Body of pancreas (tissue), 4 donors: ENCODE results near the gene ZC3H13. TPM values are rescaled to one million over a fixed set of nuclear protein-coding genes. Genes with fewer than 3 reads are reported as not detected.

Source experiments
- ATAC-seq: fragments of 150-250 bp; one replicate; pipeline ENCODE4 v1.9.1; 2016
- DNase-seq, 4 donors: peaks; one replicate each; pipeline ENCODE4 v3.0.0-alpha.2; 2019
- H3K27ac ChIP-seq, 4 donors: fragments of 200-600 bp; sonication (generic); 1 replicate in 3 of 4; 2 replicates in 1 of 4; pipeline versions ENCODE4 v1.5.1 to v1.6.1; 2016 to 2019; ENCODE audit warnings: mild to moderate bottlenecking in 1 of 4, mixed read lengths in 1 of 4, moderate library complexity in 1 of 4
- H3K27me3 ChIP-seq, 2 donors: fragments of 200-600 bp; sonication (generic); one replicate each; pipeline ENCODE4 v1.6.0; 2016; ENCODE audit warnings: mild to moderate bottlenecking in 1 of 2
- H3K36me3 ChIP-seq, 2 donors: fragments of 200-600 bp; sonication (generic); replicated peaks in 1 of 2; 2 replicates each; pipeline ENCODE4 v1.5.1; 2016; ENCODE audit warnings: low read depth in 2 of 2; ENCODE audit not compliant: insufficient read depth in 1 of 2
- H3K4me1 ChIP-seq: fragments of 200-600 bp; sonication (generic); one replicate; pipeline ENCODE4 v1.6.0; 2016
- H3K4me3 ChIP-seq, 2 donors: fragments of 200-600 bp; sonication (generic); 1 replicate in 1 of 2; 2 replicates in 1 of 2; pipeline ENCODE4 v1.5.1; 2016 to 2019
- H3K9me3 ChIP-seq, 3 donors: fragments of 200-600 bp; sonication (generic); 1 replicate in 2 of 3; 2 replicates in 1 of 3; pipeline ENCODE4 v1.5.1; 2016
- CTCF ChIP-seq, 7 experiments: fragments of 450-650 bp in 4 of 7; fragments of 200-600 bp in 3 of 7; sonication (generic) in 3 of 7; IDR thresholded peaks; one replicate each; pipeline ENCODE4 v1.5.1; 2016 to 2019; ENCODE audit warnings: antibody characterized with exemption in 7 of 7
- POLR2A ChIP-seq, 3 donors: fragments of 450-650 bp; IDR thresholded peaks; one replicate each; pipeline ENCODE4 v1.6.1; 2016; ENCODE audit warnings: antibody characterized with exemption in 3 of 3, mild to moderate bottlenecking in 2 of 3
- WGBS, 2 donors: methylation state at CpG; one replicate each; pipeline ENCODE4 v1.1.5; 2017; 5-methylcytosine and 5-hydroxymethylcytosine counted together
- intact Hi-C: fragments of 100-400 bp; cut with DNase I; formaldehyde crosslinking; loops from one replicate; pipeline ENCODE4 v1.15.1; 2023
- total RNA-seq, 2 donors: library from RNA; depleted of rRNA; stranded (reverse); fragments of >200 nt; gene quantifications; one replicate each; pipeline ENCODE4 v1.1.0, GENCODE V29; 2016

Gene ZC3H13
- total RNA-seq, 2 donors from 2014 or later: 12.7 to 31.0 TPM

GRCh38 chr13:45921162-45921736 is 131.3 kb downstream of the ZC3H13 start:
- H3K4me3 ChIP-seq: no peak overlapping the region
- H3K9me3 ChIP-seq: no peaks in the 10 kb centered on the region
- H3K4me1 ChIP-seq: no peaks in the 10 kb centered on the region
- WGBS, 2 donors: 53 to 76% methylated on average over 1 of the region's 1 CpG
- intact Hi-C loops: no loop called here
- no peaks in the 10 kb centered on the region for H3K27me3 ChIP-seq
- no peak overlapping the region for H3K27ac ChIP-seq
- no peak for ATAC-seq
- TF ChIP-seq POLR2A (IDR thresholded peaks at IDR 0.05): no peak
- no peak for TF ChIP-seq CTCF (IDR thresholded peaks at IDR 0.05)
- no peak for DNase-seq
- H3K36me3 ChIP-seq: no peaks in the 10 kb centered on the region

- WGBS, 2 donors: 79 to 80% methylated on average over 3 of the region's 3 CpGs
- intact Hi-C loops: no loop called here
- H3K27ac ChIP-seq: no peak overlapping the region
- no peak for DNase-seq
- H3K36me3 ChIP-seq: no peaks in the 10 kb centered on the region
- H3K4me3 ChIP-seq: no peak overlapping the region
- no peaks in the 10 kb centered on the region for H3K4me1 ChIP-seq
- no peak for ATAC-seq
- no peaks in the 10 kb centered on the region for H3K27me3 ChIP-seq
- no peaks in the 10 kb centered on the region for H3K9me3 ChIP-seq
- TF ChIP-seq CTCF (IDR thresholded peaks at IDR 0.05) (no peak), POLR2A (IDR thresholded peaks at IDR 0.05) (no peak)
Observed at GRCh38 chr13:45918597-45918996, 133.9 kb downstream of the ZC3H13 start.

- Histone ChIP-seq H3K4me1 (no peaks in the 10 kb centered on the region), H3K27ac (no peak overlapping the region), H3K27me3 (no peaks in the 10 kb centered on the region), H3K4me3 (no peak overlapping the region), H3K36me3 (no peaks in the 10 kb centered on the region), H3K9me3 (no peaks in the 10 kb centered on the region)
- ATAC-seq: no peak
- no peak for DNase-seq
- intact Hi-C loops: no loop called here
- TF ChIP-seq CTCF (IDR thresholded peaks at IDR 0.05): no peak
- no peak for TF ChIP-seq POLR2A (IDR thresholded peaks at IDR 0.05)
Observed at GRCh38 chr13:45917019-45917418, 135.5 kb downstream of the ZC3H13 start.

- Histone ChIP-seq H3K9me3 (no peaks in the 10 kb centered on the region), H3K36me3 (no peaks in the 10 kb centered on the region), H3K4me3 (no peak overlapping the region), H3K27ac (no peak overlapping the region), H3K4me1 (no peaks in the 10 kb centered on the region), H3K27me3 (no peaks in the 10 kb centered on the region)
- intact Hi-C loops: no loop called here
- 84 to 86% methylated on average over 7 of the region's 7 CpGs for WGBS, 2 donors
- TF ChIP-seq CTCF (IDR thresholded peaks at IDR 0.05): no peak
- no peak for TF ChIP-seq POLR2A (IDR thresholded peaks at IDR 0.05)
- ATAC-seq: no peak
- no peak for DNase-seq
Observed at GRCh38 chr13:45915686-45916439, 136.7 kb downstream of the ZC3H13 start.

GRCh38 chr13:45909673-45910072 is 142.9 kb downstream of the ZC3H13 start:
- Histone ChIP-seq H3K4me3 (no peak overlapping the region), H3K27ac (no peak overlapping the region), H3K36me3 (no peaks in the 10 kb centered on the region), H3K27me3 (no peaks in the 10 kb centered on the region), H3K9me3 (no peaks in the 10 kb centered on the region), H3K4me1 (no peaks in the 10 kb centered on the region)
- intact Hi-C loops: no loop called here
- TF ChIP-seq POLR2A (IDR thresholded peaks at IDR 0.05) (no peak), CTCF (IDR thresholded peaks at IDR 0.05) (no peak)
- DNase-seq (no peak), ATAC-seq (no peak)
- 63 to 64% methylated on average over 6 to 7 of the region's 7 CpGs for WGBS, 2 donors
